GM19452 (cell line): ENCODE data around the gene SCFD2.
A peak's percentile ranks its signal among the peaks of the same experiment; 100 is the strongest.

Experiments used
- ATAC-seq: cut with Tn5 transposase; IDR thresholded peaks from one replicate; pipeline ENCODE4 v1.9.1; 2021; ENCODE audit not compliant: unreplicated experiment

Gene SCFD2

GRCh38 chr4:53118676-53119075 is 247.2 kb downstream of the SCFD2 start:
- no peak for ATAC-seq

- no peak for ATAC-seq
These were observed 248.9 kb downstream of the SCFD2 start for GRCh38 chr4:53116954-53117353.

- peak; percentile 64 for ATAC-seq
These were observed 252.2 kb downstream of the SCFD2 start for GRCh38 chr4:53113431-53114225.

DNA sequence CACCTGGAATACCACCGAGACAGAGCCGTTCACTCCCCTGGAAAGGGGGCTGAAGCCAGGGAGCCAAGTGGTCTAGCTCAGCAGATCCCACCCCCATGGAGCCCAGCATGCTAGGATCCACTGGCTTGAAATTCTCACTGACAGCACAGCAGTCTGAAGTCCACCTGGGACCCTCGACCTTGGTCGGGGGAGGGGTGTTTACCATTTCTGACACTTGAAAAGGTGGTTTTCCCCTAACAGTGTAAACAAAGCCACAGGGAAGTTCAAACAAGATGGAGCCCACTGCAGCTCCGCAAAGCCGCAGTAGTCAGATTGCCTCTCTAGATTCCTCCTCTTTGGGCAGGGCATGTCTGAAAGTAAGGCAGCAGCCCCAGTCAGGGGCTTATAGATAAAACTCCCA is 260.5 kb downstream of the SCFD2 start:
- no peak for ATAC-seq

- no peak for ATAC-seq
These were observed 262.4 kb downstream of the SCFD2 start for GRCh38 chr4:53103481-53103880.

DNA sequence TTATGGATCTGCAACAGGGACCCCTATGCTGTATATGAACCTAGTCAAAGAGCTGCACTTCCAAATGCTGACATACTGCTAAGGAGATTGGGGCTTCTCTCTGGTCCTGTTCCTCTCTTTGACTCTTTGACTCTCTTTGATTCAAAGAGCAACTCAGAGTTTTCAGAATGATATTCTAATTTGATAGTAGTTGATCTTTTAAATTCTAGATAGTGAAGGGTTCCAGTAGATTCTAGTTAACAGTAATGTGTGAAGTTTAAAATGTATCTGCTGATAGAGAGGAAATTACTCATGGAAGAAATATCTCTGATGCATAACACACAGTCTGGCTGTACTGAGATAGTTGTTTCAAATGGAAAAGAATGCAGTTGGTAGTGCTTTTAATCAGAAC is 264.7 kb downstream of the SCFD2 start:
- no peak for ATAC-seq

DNA sequence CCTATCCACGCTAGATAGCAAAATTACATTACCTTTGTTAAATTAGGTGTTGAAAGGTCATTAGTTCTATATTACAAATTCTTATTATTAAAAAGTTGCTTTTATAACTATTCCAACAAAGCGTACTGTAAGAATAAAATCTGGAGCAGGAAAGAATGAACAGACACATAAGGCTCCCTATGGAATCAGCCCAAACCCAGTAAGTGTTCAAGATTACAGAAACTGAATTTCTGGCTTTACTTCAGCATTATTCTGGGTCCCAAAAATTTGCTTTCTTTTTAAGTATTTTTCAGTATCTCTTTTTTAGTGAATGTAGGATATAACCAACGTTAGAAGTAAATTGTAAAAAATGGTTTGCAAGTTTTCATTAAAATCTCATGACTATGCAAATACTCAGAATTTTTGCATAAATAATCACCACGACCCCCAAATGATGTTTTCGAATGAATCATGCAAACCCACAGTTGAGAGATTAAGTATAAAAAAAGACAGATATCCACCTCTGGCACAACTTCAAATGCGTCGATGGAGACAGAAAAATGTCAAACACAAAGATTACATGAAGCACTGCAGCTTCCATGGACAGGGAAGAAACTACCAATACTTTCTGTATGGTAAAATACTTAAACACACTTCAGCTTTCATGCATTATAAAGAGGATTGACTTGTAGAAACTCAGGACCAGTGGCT is 265.2 kb downstream of the SCFD2 start:
- ATAC-seq: no peak

- no peak for ATAC-seq
These were observed 267.2 kb downstream of the SCFD2 start for GRCh38 chr4:53098681-53099121.

DNA sequence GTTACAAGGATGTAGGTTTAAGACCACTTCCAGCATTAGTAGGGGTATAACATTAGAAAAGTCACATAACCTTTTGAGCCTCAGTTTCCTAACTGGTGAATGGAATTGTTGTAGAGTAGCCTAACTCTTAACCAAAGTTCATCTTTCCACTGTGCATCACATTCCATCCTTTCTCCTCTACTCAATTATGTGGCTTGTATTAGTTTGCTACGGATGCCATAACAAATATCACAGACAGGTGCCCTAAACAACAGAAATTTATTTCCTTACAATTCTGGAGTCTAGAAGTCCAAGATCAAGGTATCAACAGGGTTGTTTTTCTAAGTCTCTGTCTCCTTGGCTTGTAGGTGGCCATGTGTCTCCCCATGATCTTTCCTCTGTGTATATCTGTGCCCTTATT is 271.8 kb downstream of the SCFD2 start:
- ATAC-seq: no peak

DNA sequence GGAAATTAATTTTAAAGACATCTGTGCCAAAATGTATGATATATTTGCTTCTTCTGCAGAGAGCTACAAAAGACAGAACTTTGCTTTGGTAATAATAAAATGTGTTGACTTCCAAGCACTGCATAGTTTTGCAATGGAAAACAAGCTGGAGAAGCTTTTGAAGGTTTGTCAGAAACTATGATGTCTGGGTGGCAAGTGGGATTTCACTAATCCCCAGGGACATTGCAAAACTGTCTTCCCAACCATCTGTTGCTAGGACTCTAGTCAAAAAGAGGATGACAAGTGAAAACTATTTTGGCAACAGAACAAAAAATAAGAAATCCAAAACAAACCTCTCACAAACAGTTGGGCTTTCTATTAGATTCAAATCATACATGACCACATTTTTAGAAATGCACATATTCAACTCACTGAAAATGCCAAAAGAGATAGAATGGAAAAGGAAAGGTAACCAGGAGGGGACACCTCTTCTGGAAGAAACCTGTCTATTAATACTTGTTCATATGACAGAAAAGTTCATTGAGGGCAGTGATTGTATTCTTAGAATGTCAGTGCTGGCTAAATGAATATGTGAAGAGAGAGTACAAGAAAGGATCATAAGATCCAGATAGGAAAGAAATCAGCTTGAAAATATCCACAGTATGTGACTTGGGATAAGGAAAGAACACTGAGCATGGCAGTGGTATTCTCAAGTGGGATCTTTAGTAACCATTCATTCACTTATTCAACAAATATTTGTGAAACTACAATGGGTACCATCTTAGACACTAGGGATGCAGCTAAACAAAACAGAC is 275.7 kb downstream of the SCFD2 start:
- ATAC-seq: no peak

GRCh38 chr4:53088152-53088551 is 277.7 kb downstream of the SCFD2 start:
- ATAC-seq: no peak

GRCh38 chr4:53076374-53076958 is 289.4 kb downstream of the SCFD2 start:
- ATAC-seq: no peak

GRCh38 chr4:53075162-53075785 is 290.6 kb downstream of the SCFD2 start:
- no peak for ATAC-seq

GRCh38 chr4:53068755-53069330 is 297.0 kb downstream of the SCFD2 start:
- no peak for ATAC-seq

- no peak for ATAC-seq
These were observed 298.6 kb downstream of the SCFD2 start for GRCh38 chr4:53067125-53067802.

- ATAC-seq: no peak
These were observed 299.7 kb downstream of the SCFD2 start for GRCh38 chr4:53066155-53066554.

- ATAC-seq: no peak
These were observed 301.3 kb downstream of the SCFD2 start for GRCh38 chr4:53064609-53065008.

DNA sequence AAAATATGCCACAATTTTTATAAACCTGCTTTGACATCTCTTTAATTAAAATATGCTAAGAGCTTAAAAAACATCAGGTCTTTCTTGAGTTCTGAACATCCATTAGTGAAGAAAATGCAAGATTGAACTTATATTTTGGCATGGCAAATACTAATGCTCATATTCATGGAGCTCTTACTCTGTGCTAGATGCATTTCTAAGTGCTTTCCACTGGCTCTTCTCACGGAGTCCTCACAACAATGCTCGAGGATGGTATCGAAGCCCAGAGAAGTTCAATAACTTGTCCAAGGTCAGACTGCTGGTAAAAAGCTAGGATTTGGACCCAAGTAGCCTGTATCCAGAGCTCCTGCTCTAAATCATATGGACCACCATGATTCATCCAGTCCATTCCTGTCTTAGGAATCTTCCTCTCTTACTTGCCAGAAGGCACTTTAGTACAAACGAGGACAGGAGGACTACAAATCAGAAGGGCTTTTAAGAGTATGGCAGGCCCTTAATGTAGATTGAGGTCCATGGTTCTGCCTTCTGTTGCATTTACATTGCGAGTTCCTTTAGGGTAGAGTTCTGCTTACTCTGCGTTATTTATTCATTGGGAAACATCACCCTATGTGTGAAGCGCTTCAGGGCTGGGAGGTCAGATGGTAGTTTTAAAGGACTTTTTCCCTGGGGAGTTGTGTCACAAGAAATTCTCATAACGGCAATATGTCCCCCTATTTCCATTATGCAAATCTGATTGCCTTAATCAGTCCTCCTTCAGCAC is 304.6 kb downstream of the SCFD2 start:
- no peak for ATAC-seq

DNA sequence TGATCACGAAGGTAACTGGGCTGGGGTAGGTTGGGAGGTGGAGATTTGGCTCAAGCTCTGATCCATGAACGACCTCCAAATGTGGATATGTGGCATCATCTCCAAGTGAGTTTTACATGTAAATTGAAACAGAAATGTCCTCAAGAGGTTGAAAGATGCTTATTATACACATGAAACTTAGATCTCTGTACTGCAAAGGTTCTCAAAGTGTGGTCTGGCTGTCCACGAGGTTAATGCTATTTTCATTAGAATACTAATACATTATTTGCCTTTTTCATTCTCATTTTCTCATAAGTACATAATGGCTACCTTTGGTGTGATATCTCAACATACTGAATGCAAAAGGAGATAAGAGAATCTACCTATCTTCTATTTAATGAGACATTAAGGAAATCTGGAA is 305.6 kb downstream of the SCFD2 start:
- ATAC-seq: no peak
